Measurements from ENCODE around the gene NEU3. TPM values are rescaled to one million over a fixed set of nuclear protein-coding genes. Genes with fewer than 3 reads are reported as not detected.

Gene NEU3
- polyA plus RNA-seq, 3 donors: 2.3 to 25.1 (median 3.9) TPM

GRCh38 chr11:74954199-74954598, 34.5 kb upstream of the NEU3 start:
- no peak overlapping the region for H3K27ac ChIP-seq (ENCODE audit: low read depth in 1 of 2, low read length in 2 of 2)
- peaks cover 98% of the 10 kb centered on the region for H3K79me2 ChIP-seq (ENCODE audit: insufficient read depth, low read length)
- H4K20me1 ChIP-seq (ENCODE audit: insufficient read depth, low read length): peaks cover 69% of the 10 kb centered on the region
- H3K4me2 ChIP-seq (replicated peaks; ENCODE audit: extremely low read depth, low read length, poor library complexity, severe bottlenecking): no peak overlapping the region
- no peak overlapping the region for H3K4me3 Mint-ChIP-seq
- H3K4me1 ChIP-seq (ENCODE audit: control insufficient read depth in 1 of 2, insufficient read depth in 2 of 2, low read length in 2 of 2): peaks cover 13 to 17% of the 10 kb centered on the region in 2 donors
- intact Hi-C loops (cut with micrococcal nuclease): loop anchor here in 1 of 2 donors (5.0 kb wide), 1 partner anchor 33 kb away; the partner anchor contains the start of gene NEU3
- DNase-seq: no peak
- H3K4me1 Mint-ChIP-seq: peaks cover 45% of the 10 kb centered on the region
- peaks cover 26 to 46% of the 10 kb centered on the region in 2 donors for H3K36me3 Mint-ChIP-seq
- no CpG with 5 or more reads among the region's 1 CpG for WGBS (ENCODE audit: insufficient coverage)
- H3K36me3 ChIP-seq (replicated peaks in 1 of 2; ENCODE audit: control insufficient read depth in 1 of 2, insufficient read depth in 2 of 2, low read length in 2 of 2): peaks cover 17 to 56% of the 10 kb centered on the region in 2 donors
- H2AFZ ChIP-seq (ENCODE audit: insufficient read depth, low read depth, low read length, poor library complexity, severe bottlenecking): no peak overlapping the region
- no peaks in the 10 kb centered on the region for H3K27me3 Mint-ChIP-seq (ENCODE audit: low read depth in 3 of 3)
- H3K9ac ChIP-seq (ENCODE audit: insufficient read depth, low read length, poor library complexity, severe bottlenecking): no peak overlapping the region
- H3K27me3 ChIP-seq (ENCODE audit: control insufficient read depth in 2 of 2, insufficient read depth in 2 of 2, low read length in 2 of 2): no peaks in the 10 kb centered on the region
- peak overlapping the region in 1 of 7 donors; percentile 52 for H3K27ac Mint-ChIP-seq
- no peaks in the 10 kb centered on the region for H3K9me3 Mint-ChIP-seq
- TF ChIP-seq CTCF (IDR thresholded peaks at IDR 0.05): no peak
- H3K4me3 ChIP-seq (replicated peaks in 1 of 3; ENCODE audit: low read depth in 2 of 3, low read length in 3 of 3): no peak overlapping the region
- H3K9me3 ChIP-seq (replicated peaks in 1 of 2; ENCODE audit: control insufficient read depth in 1 of 2, insufficient read depth in 1 of 2, low read length in 2 of 2): no peaks in the 10 kb centered on the region

DNA sequence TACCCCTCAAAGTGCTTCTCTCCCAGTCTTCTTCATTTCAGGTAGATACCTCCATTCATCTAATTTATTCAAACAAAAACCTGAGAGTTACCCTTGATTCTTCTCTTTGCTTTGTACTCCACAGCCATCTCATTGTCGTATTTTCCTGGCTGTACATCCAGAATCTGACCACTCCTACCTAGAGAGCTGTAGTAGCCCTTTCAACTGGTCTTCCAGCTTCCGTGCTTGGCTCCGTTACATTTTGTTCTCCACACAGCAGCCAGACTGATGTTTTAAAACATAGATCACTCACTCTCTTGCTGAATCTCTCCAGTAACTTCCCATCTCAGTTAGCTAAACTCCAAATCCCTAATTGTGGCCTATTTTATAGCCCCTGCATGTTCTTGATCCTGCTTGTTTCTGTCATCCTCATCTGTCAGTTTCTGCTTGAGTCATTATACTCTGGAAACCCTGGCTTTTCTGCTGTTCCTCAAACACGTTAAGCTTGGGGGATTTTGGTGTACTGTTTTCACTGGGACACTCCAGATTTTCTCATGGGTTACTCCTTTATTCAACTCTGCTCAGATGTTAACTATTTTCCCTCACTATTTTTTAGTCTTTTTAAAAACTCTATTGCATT, 32.2 kb upstream of the NEU3 start:
- H3K9me3 ChIP-seq (replicated peaks in 1 of 2; ENCODE audit: control insufficient read depth in 1 of 2, insufficient read depth in 1 of 2, low read length in 2 of 2): no peaks in the 10 kb centered on the region
- no peaks in the 10 kb centered on the region for H3K4me1 ChIP-seq (ENCODE audit: control insufficient read depth in 1 of 2, insufficient read depth in 2 of 2, low read length in 2 of 2)
- H3K4me2 ChIP-seq (replicated peaks; ENCODE audit: extremely low read depth, low read length, poor library complexity, severe bottlenecking): no peak overlapping the region
- Mint-ChIP-seq H3K27ac (peak overlapping the region in 3 of 7 donors; percentile 1 to 16 (median 4)), H3K9me3 (no peaks in the 10 kb centered on the region), H3K4me3 (no peak overlapping the region), H3K4me1 (peaks cover 37% of the 10 kb centered on the region), H3K36me3 (peaks cover 34 to 50% of the 10 kb centered on the region in 2 donors), H3K27me3 (ENCODE audit: low read depth in 3 of 3) (no peaks in the 10 kb centered on the region)
- intact Hi-C loops (cut with micrococcal nuclease): no loop called here
- H3K4me3 ChIP-seq (replicated peaks in 1 of 3; ENCODE audit: low read depth in 2 of 3, low read length in 3 of 3): no peak overlapping the region
- no peaks in the 10 kb centered on the region for H3K27me3 ChIP-seq (ENCODE audit: control insufficient read depth in 2 of 2, insufficient read depth in 2 of 2, low read length in 2 of 2)
- peaks cover 18 to 73% of the 10 kb centered on the region in 2 donors for H3K36me3 ChIP-seq (replicated peaks in 1 of 2; ENCODE audit: control insufficient read depth in 1 of 2, insufficient read depth in 2 of 2, low read length in 2 of 2)
- TF ChIP-seq CTCF (IDR thresholded peaks at IDR 0.05): no peak
- H3K9ac ChIP-seq (ENCODE audit: insufficient read depth, low read length, poor library complexity, severe bottlenecking): no peak overlapping the region
- H3K27ac ChIP-seq (ENCODE audit: low read depth in 1 of 2, low read length in 2 of 2): peak overlapping the region in 1 of 2 donors; percentile 27
- no peak overlapping the region for H2AFZ ChIP-seq (ENCODE audit: insufficient read depth, low read depth, low read length, poor library complexity, severe bottlenecking)
- H4K20me1 ChIP-seq (ENCODE audit: insufficient read depth, low read length): peaks cover 92% of the 10 kb centered on the region
- WGBS (ENCODE audit: insufficient coverage): 92% methylated on average over 3 of the region's 4 CpGs
- peak in 1 of 3 donors; percentile 29 for DNase-seq
- peaks cover 98% of the 10 kb centered on the region for H3K79me2 ChIP-seq (ENCODE audit: insufficient read depth, low read length)
